Measurements from ENCODE around the gene WDFY4. TPM values are rescaled to one million over a fixed set of nuclear protein-coding genes. Genes with fewer than 3 reads are reported as not detected.

WDFY4 gene
- total RNA-seq, 4 donors from 2014 or later: 0.61 to 3.8 (median 0.88) TPM

- H3K27me3 ChIP-seq: no peaks in the 10 kb centered on the region
- H3K4me3 ChIP-seq: no peak overlapping the region
- TF ChIP-seq CTCF (IDR thresholded peaks at IDR 0.05) (no peak), POLR2A (IDR thresholded peaks at IDR 0.05) (no peak)
- no peak for DNase-seq
- H3K9me3 ChIP-seq: no peaks in the 10 kb centered on the region
- WGBS, 2 donors: 90 to 95% methylated on average over 1 of the region's 1 CpG
- H3K4me1 ChIP-seq: no peaks in the 10 kb centered on the region
- intact Hi-C loops (cut with DNase I): no loop called here
- H3K36me3 ChIP-seq: no peaks in the 10 kb centered on the region
- H3K27ac ChIP-seq: no peak overlapping the region
Measured at GRCh38 chr10:48990226-48990625, 305.6 kb downstream of the WDFY4 start.

- TF ChIP-seq POLR2A (IDR thresholded peaks at IDR 0.05) (no peak), CTCF (IDR thresholded peaks at IDR 0.05) (no peak)
- H3K9me3 ChIP-seq: no peaks in the 10 kb centered on the region
- H3K4me1 ChIP-seq: no peaks in the 10 kb centered on the region
- intact Hi-C loops (cut with DNase I): no loop called here
- no peaks in the 10 kb centered on the region for H3K36me3 ChIP-seq
- WGBS, 2 donors: 89 to 90% methylated on average over 5 of the region's 5 CpGs
- DNase-seq: no peak
- H3K27ac ChIP-seq: no peak overlapping the region
- no peak overlapping the region for H3K4me3 ChIP-seq
- H3K27me3 ChIP-seq: no peaks in the 10 kb centered on the region
Measured at GRCh38 chr10:48993627-48994026, 309.0 kb downstream of the WDFY4 start.

DNA sequence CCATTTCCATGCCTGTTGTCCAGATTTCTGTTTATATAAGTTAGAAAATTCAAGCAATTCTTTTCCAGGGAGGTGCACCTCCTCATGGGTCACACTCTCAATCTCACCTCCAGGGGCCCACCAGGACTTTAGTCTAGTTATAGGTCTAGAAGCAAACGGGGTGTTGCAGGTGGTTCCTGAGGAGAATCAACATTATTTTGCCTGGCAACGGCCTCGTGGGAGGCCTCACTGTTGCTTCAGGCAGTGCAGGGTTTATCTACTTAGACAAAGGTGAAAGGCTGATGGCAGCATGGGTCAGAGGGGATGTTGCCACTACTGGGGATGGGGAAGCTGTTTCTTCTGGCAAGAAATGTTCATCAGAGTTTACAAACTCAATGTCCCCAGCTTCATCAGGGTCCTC, 311.7 kb downstream of the WDFY4 start:
- Histone ChIP-seq H3K27me3 (no peaks in the 10 kb centered on the region), H3K36me3 (no peaks in the 10 kb centered on the region), H3K4me1 (no peaks in the 10 kb centered on the region), H3K27ac (no peak overlapping the region), H3K9me3 (no peaks in the 10 kb centered on the region), H3K4me3 (no peak overlapping the region)
- TF ChIP-seq POLR2A (IDR thresholded peaks at IDR 0.05) (no peak), CTCF (IDR thresholded peaks at IDR 0.05) (no peak)
- WGBS, 2 donors: 50 to 86% methylated on average over 3 of the region's 3 CpGs
- intact Hi-C loops (cut with DNase I): no loop called here
- DNase-seq: no peak

DNA sequence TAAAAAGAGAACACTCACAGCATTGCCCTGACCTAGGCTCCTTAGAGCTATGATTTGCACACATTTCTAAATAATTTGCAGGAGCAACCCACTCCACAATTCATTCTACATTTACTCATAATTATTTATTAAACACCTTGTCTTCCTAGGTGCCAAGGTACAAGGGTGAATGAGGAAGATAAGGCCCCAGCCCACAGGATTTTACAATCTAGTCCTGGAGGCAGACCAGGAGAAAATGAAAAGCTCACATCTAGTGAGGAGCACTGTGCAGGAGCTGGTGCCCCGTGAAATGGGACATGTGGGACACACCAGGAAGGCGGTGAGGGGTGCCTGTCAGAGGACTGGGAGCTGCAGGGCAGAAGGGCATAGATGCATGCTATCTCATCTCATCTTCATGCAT, 314.7 kb downstream of the WDFY4 start:
- no peaks in the 10 kb centered on the region for H3K27me3 ChIP-seq
- intact Hi-C loops (cut with DNase I): no loop called here
- no peak for TF ChIP-seq POLR2A (IDR thresholded peaks at IDR 0.05)
- H3K4me3 ChIP-seq: no peak overlapping the region
- H3K9me3 ChIP-seq: no peaks in the 10 kb centered on the region
- no peak for DNase-seq
- no peak overlapping the region for H3K27ac ChIP-seq
- no peaks in the 10 kb centered on the region for H3K36me3 ChIP-seq
- no peaks in the 10 kb centered on the region for H3K4me1 ChIP-seq
- 83 to 86% methylated on average over 2 of the region's 2 CpGs for WGBS, 2 donors

DNA sequence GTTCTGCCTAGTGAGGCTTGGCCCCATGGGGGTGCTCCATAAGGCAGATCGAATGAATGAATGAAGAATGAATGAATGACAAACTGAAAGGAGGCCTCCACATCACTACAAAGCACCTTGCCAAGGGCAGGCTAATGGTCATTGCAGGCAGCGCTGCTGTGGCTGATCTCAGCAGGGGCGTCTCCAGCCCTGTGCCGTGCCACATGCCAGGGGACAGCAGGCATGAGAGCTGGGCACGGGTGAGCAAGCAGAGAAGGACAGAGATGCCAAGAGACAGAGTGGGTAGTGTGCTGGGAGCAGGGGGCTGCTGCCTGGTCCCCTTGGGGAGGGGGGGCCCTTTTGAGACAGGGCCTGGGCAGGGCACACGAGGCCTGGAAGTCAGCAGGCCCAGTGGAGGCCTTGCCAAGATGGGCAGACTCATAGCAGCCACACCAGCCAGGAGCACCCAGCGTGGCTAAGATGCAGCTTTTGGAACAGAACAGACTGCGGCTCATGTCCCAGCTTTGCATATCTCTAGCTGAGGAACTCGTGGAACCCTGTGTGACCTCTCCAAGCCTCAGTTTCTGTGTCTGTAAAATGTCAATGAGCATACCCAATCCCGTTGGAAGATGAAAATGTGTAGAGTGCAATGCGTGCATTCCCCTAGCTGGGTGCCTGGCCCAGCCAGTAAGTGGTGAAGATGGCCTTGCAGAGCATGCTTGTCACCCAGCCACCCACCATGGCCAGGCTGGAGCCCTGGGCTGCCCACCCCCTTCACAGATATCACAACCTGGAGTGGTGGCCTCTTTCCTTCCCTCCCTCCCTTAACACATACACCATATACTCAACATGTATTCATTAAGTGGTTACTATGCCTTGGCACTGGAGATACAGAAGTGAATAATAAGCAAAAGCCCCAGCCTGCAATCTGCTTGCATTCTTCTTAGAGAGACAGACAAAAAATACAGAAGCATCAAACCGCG, 316.0 kb downstream of the WDFY4 start:
- TF ChIP-seq POLR2A (IDR thresholded peaks at IDR 0.05) (no peak), CTCF (IDR thresholded peaks at IDR 0.05) (no peak)
- Histone ChIP-seq H3K4me1 (no peaks in the 10 kb centered on the region), H3K27ac (no peak overlapping the region), H3K9me3 (no peaks in the 10 kb centered on the region), H3K27me3 (no peaks in the 10 kb centered on the region), H3K4me3 (no peak overlapping the region), H3K36me3 (no peaks in the 10 kb centered on the region)
- intact Hi-C loops (cut with DNase I): no loop called here
- no peak for DNase-seq
- WGBS, 2 donors: 81 to 93% methylated on average over 12 to 13 of the region's 13 CpGs
